K562 (cell line): ENCODE data around the gene FNBP1. TPM values are rescaled to one million over a fixed set of nuclear protein-coding genes. Genes with fewer than 3 reads are reported as not detected.

Experiments
- ATAC-seq: fragments of 200-7000 bp; cut with Tn5 transposase; 3 replicates; pipeline ENCODE4 v1.9.1; 2020; ENCODE audit warnings: moderate library complexity
- BruUV-seq: library from RNA; stranded (reverse); fragments of 400-500 nt; replicated peaks from 2 replicates; lab custom pipeline; 2021; lab: Mats Ljungman, UMichigan
- CTCF ChIA-PET: fragments of 300-600 bp; formaldehyde crosslinking; extraction: SDS; loops from one replicate; lab custom pipeline; 2021; ENCODE audit warnings: low intra/inter-chr PET ratio; lab: Yijun Ruan, JAX
- POLR2A ChIA-PET: fragments of 300-600, 350-650 bp; sonication (Branson Sonifier 250); formaldehyde crosslinking; extraction: SDS; loops from one replicate; lab custom pipeline; 2021; ENCODE audit warnings: antibody characterized with exemption, inconsistent platforms; lab: Yijun Ruan, JAX
- DNase-seq, 4 experiments: peaks; one replicate each; pipeline versions ENCODE4 v3.0.0 to v3.0.0-alpha.2; 2011 to 2018; ENCODE audit warnings: low spot score in 3 of 4, mixed read lengths in 3 of 4; ENCODE audit errors: extremely low read depth in 1 of 4
- FAIRE-seq: peaks from 2 replicates; lab custom pipeline; 2011; peaks lifted over from hg19 to GRCh38; lab: Jason Lieb, UNC
- H2AFZ ChIP-seq: 2 replicates; pipeline ENCODE4 v1.6.0; 2011; ENCODE audit warnings: low read depth, low read length, control low read depth, inconsistent platforms
- H3K27ac ChIP-seq: fragments of 200-600 bp; 3 replicates; pipeline ENCODE4 v1.8.0; 2011; ENCODE audit warnings: low read depth, mild to moderate bottlenecking, control low read depth, inconsistent platforms, low read length, moderate library complexity, mixed read lengths; ENCODE audit errors: extremely low read depth
- H3K27me3 ChIP-seq, 2 experiments: fragments of 300-600 bp in 1 of 2; 2 replicates in 1 of 2; 3 replicates in 1 of 2; pipeline versions ENCODE4 v1.6.0 to v1.8.0; 2011; ENCODE audit warnings: inconsistent platforms in 2 of 2, low read length in 2 of 2, mild to moderate bottlenecking in 1 of 2, mixed read lengths in 1 of 2, moderate library complexity in 1 of 2; ENCODE audit not compliant: control insufficient read depth in 2 of 2, insufficient read depth in 2 of 2
- H3K36me3 ChIP-seq: fragments of 300-600 bp; 3 replicates; pipeline ENCODE4 v1.8.0; 2011; ENCODE audit warnings: mild to moderate bottlenecking, low read length, inconsistent platforms; ENCODE audit not compliant: control insufficient read depth, insufficient read depth
- H3K4me1 ChIP-seq, 2 experiments: fragments of 200-600 bp in 1 of 2; replicated peaks in 1 of 2; 2 replicates in 1 of 2; 3 replicates in 1 of 2; pipeline versions ENCODE4 v1.5.1 to v1.8.0; 2011; ENCODE audit warnings: inconsistent platforms in 2 of 2, low read length in 2 of 2, mild to moderate bottlenecking in 1 of 2, mixed read lengths in 1 of 2, moderate library complexity in 1 of 2; ENCODE audit not compliant: control insufficient read depth in 2 of 2, insufficient read depth in 2 of 2
- H3K4me2 ChIP-seq: 2 replicates; pipeline ENCODE4 v1.6.1; 2011; ENCODE audit warnings: low read length, control low read depth, inconsistent platforms, mixed read lengths; ENCODE audit not compliant: insufficient read depth
- H3K4me3 ChIP-seq: fragments of 200-600 bp; sonication (generic), shearing (Covaris generic); 2 replicates; pipeline ENCODE4 v1.5.1; 2016; ENCODE audit warnings: control low read depth, inconsistent platforms
- H3K79me2 ChIP-seq: fragments of 200-600 bp; 3 replicates; pipeline ENCODE4 v1.8.0; 2011; ENCODE audit warnings: low read length, inconsistent platforms; ENCODE audit not compliant: control insufficient read depth, insufficient read depth
- H3K9ac ChIP-seq, 2 experiments: 2 replicates each; pipeline versions ENCODE4 v1.6.0 to v1.6.1; 2011; ENCODE audit warnings: low read depth in 2 of 2, low read length in 2 of 2, control low read depth in 1 of 2, inconsistent platforms in 1 of 2, mild to moderate bottlenecking in 1 of 2, mixed read lengths in 1 of 2; ENCODE audit not compliant: insufficient read depth in 1 of 2
- H3K9me1 ChIP-seq: one replicate; pipeline ENCODE4 v1.6.0; 2011; ENCODE audit warnings: inconsistent platforms, mild to moderate bottlenecking, low read length, moderate library complexity; ENCODE audit not compliant: control insufficient read depth, insufficient read depth
- H3K9me3 ChIP-seq: replicated peaks from 2 replicates; pipeline ENCODE4 v1.5.1; 2011; ENCODE audit warnings: low read depth, low read length, inconsistent platforms; ENCODE audit not compliant: control insufficient read depth, insufficient read depth
- H4K20me1 ChIP-seq: replicated peaks from 2 replicates; pipeline ENCODE4 v1.6.1; 2011; ENCODE audit warnings: low read length, inconsistent platforms, mixed read lengths; ENCODE audit not compliant: control insufficient read depth, insufficient read depth
- BCL6 ChIP-seq: fragments of 250-450 bp; sonication (Bioruptor Pico); IDR thresholded peaks from 2 replicates; pipeline ENCODE4 v1.4.0; 2020
- BHLHE40 ChIP-seq: IDR thresholded peaks from 2 replicates; pipeline ENCODE4 v1.6.1; 2011; ENCODE audit warnings: low read length, improper control_type of control experiment
- CBX2 ChIP-seq: fragments of 200-600 bp; sonication (generic); IDR thresholded peaks from one replicate; pipeline ENCODE4 v1.6.1; 2012; ENCODE audit warnings: mild to moderate bottlenecking, low read length, inconsistent platforms; ENCODE audit not compliant: insufficient read depth, poor library complexity, severe bottlenecking
- CGGBP1 ChIP-seq: fragments of 250-450 bp; sonication (Bioruptor Pico); IDR thresholded peaks from 2 replicates; pipeline ENCODE4 v1.9.0; 2021; ENCODE audit warnings: mild to moderate bottlenecking
- GABPA ChIP-seq: fragments of 200-800 bp; sonication (Bioruptor generic); conservative IDR thresholded peaks from 2 replicates; pipeline ENCODE4 v1.6.1; 2016; ENCODE audit warnings: low read depth, missing genetic modification characterization, missing compliant biosample characterization
- GTF2A2 ChIP-seq: IDR thresholded peaks from 2 replicates; pipeline ENCODE4 v1.6.1; 2016; ENCODE audit warnings: mild to moderate bottlenecking, missing genetic modification characterization, missing compliant biosample characterization
- HNRNPL ChIP-seq: fragments of 200-400 bp; formaldehyde crosslinking; IDR thresholded peaks from 2 replicates; pipeline ENCODE4 v1.6.1; 2017; ENCODE audit warnings: low read depth, mild to moderate bottlenecking, low read length
- MYNN ChIP-seq, 2 experiments: sonication (generic); formaldehyde crosslinking in 1 of 2; IDR thresholded peaks; 2 replicates each; pipeline versions ENCODE4 v1.5.0 to v1.6.1; 2016 to 2020; ENCODE audit warnings: antibody characterized with exemption in 1 of 2, missing genetic modification reagents in 1 of 2
- POLR2AphosphoS2 ChIP-seq: IDR thresholded peaks from 2 replicates; pipeline ENCODE4 v1.6.1; 2012; ENCODE audit warnings: low read length, improper control_type of control experiment
- RAD21 ChIP-seq, 2 experiments: fragments of 250-450 bp in 1 of 2; fragments of 450-650 bp in 1 of 2; sonication (Bioruptor Pico) in 1 of 2; formaldehyde crosslinking in 1 of 2; IDR thresholded peaks in 1 of 2; conservative IDR thresholded peaks in 1 of 2; 2 replicates each; pipeline versions ENCODE4 v1.4.0 to v1.8.0; 2020 to 2022; ENCODE audit warnings: mild to moderate bottlenecking in 2 of 2, moderate library complexity in 1 of 2
- ZNF12 ChIP-seq: sonication (generic); formaldehyde crosslinking; IDR thresholded peaks from 2 replicates; pipeline ENCODE4 v1.4.0; 2020; ENCODE audit warnings: mild to moderate bottlenecking, missing genetic modification reagents
- ZNF133 ChIP-seq: fragments of 250-450 bp; sonication (Bioruptor Pico); IDR thresholded peaks from 2 replicates; pipeline ENCODE4 v1.4.0; 2020; ENCODE audit warnings: mild to moderate bottlenecking
- ZNF143 ChIP-seq: sonication (generic); formaldehyde crosslinking; IDR thresholded peaks from 2 replicates; pipeline ENCODE4 v1.9.0; 2022; ENCODE audit warnings: mild to moderate bottlenecking, missing genetic modification reagents
- ZNF217 ChIP-seq: sonication (generic); formaldehyde crosslinking; IDR thresholded peaks from 2 replicates; pipeline ENCODE4 v1.8.0; 2022; ENCODE audit warnings: mild to moderate bottlenecking, missing genetic modification reagents
- ZNF644 ChIP-seq: fragments of 200-800 bp; sonication (Bioruptor generic); IDR thresholded peaks from 2 replicates; pipeline ENCODE4 v1.6.1; 2016; ENCODE audit warnings: low read depth, missing genetic modification characterization, missing compliant biosample characterization
- WGBS: fragments of 100-300 bp; shearing (Covaris generic); methylation state at CpG from one replicate; pipeline ENCODE4 v1.1.6; 2016; ENCODE audit warnings: low coverage, mixed read lengths; ENCODE audit not compliant: insufficient coverage; ENCODE audit errors: missing lambda C conversion rate; 5-methylcytosine and 5-hydroxymethylcytosine counted together
- in situ Hi-C: fragments of 300-500 bp; cut with MboI; formaldehyde crosslinking; loops from 4 replicates; pipeline ENCODE4 v1.15.0; 2018; ENCODE audit warnings: inconsistent platforms, mixed read lengths
- intact Hi-C: fragments of 100-400 bp; cut with micrococcal nuclease; formaldehyde crosslinking; loops from 2 replicates; pipeline ENCODE4 v1.14.2; 2022
- polyA plus RNA-seq, 8 experiments: library from polyadenylated mRNA; depleted of rRNA in 4 of 8; stranded (reverse) in 5 of 8; unstranded in 3 of 8; fragments of >200 nt; fragmentation: Nextera tagmentation in 2 of 8; fragmentation: Illumina TruSeq in 1 of 8; extraction: Ambion mirVana in 2 of 8; extraction: Trizol in 1 of 8; gene quantifications; 2 replicates each; pipeline versions ENCODE4 v1.2.1 to v1.2.3, GENCODE V29; 2011 to 2014; ENCODE audit warnings: inconsistent platforms in 1 of 8, missing spikeins in 1 of 8
- total RNA-seq, 7 experiments: library from RNA; depleted of rRNA in 6 of 7; stranded (reverse); fragments of >200 nt in 6 of 7; fragmentation: Illumina TruSeq in 2 of 7; extraction: Trizol in 2 of 7; gene quantifications; 2 replicates each; pipeline versions ENCODE4 v1.2.1 to v1.2.3, GENCODE V29; 2011 to 2021; ENCODE audit warnings: low replicate concordance in 1 of 7
- TF ChIP-seq, protein P1 (sequence below): fragments of 450-650 bp; formaldehyde crosslinking; IDR thresholded peaks from 2 replicates; pipeline ENCODE4 v1.4.0; 2020; ENCODE audit warnings: mild to moderate bottlenecking, moderate library complexity

The FNBP1 gene
- total and polyA plus RNA-seq, 9 of the 15 experiments (the other 6 are each of a cell fraction or from before 2014, with no cell fraction given) = 1.8 to 14.9 (median 7.6) TPM

- Histone ChIP-seq H2AFZ (peak overlapping the region; percentile 57), H3K4me3 (no peak overlapping the region), H3K27ac (no peak overlapping the region), H3K79me2 (no peaks in the 10 kb centered on the region), H4K20me1 (no peaks in the 10 kb centered on the region), H3K9ac (no peak overlapping the region), H3K36me3 (no peaks in the 10 kb centered on the region), H3K9me1 (no peaks in the 10 kb centered on the region), H3K4me2 (no peak overlapping the region), H3K27me3 (no peaks in the 10 kb centered on the region), H3K4me1 (peaks cover 4 to 31% of the 10 kb centered on the region in 2 experiments; a peak in 4 of 5 replicates), H3K9me3 (no peaks in the 10 kb centered on the region)
- ChIA-PET CTCF (interaction anchor here (0.6 kb wide), 1 partner anchor 23 kb away, joined by 3 read pairs; no protein-coding TSS in a partner anchor), POLR2A (interaction anchor here (1.2 kb wide), 1 partner anchor 42 kb away, joined by 3 read pairs; no protein-coding TSS in a partner anchor)
- BruUV-seq = no TSS peak
- intact Hi-C loops = no loop called here
- no peak for TF ChIP-seq RAD21 (CRISPR knock-in tag; conservative IDR thresholded peaks at IDR 0.05 in 1 of 2, IDR thresholded peaks at IDR 0.05 in 1 of 2)
- TF ChIP-seq GABPA = no peak
- TF ChIP-seq ZNF143 (CRISPR knock-in tag) = no peak
- TF ChIP-seq BHLHE40 = no peak
- no peak for TF ChIP-seq HNRNPL
- no peak for TF ChIP-seq ZNF12 (CRISPR knock-in tag)
- TF ChIP-seq CBX2 = no peak
- no peak for TF ChIP-seq MYNN (IDR thresholded peaks at IDR 0.05)
- no peak for TF ChIP-seq MYNN (CRISPR knock-in tag; IDR thresholded peaks at IDR 0.05)
- TF ChIP-seq ZNF133 (CRISPR knock-in tag) = no peak
- no peak for TF ChIP-seq GTF2A2
- no peak for TF ChIP-seq CGGBP1 (CRISPR knock-in tag)
- no peak for TF ChIP-seq ZNF217 (CRISPR knock-in tag)
- no peak for TF ChIP-seq POLR2AphosphoS2
- no peak for TF ChIP-seq BCL6 (CRISPR knock-in tag)
- TF ChIP-seq ZNF644 (tag) = no peak
- TF ChIP-seq, protein P1, sequence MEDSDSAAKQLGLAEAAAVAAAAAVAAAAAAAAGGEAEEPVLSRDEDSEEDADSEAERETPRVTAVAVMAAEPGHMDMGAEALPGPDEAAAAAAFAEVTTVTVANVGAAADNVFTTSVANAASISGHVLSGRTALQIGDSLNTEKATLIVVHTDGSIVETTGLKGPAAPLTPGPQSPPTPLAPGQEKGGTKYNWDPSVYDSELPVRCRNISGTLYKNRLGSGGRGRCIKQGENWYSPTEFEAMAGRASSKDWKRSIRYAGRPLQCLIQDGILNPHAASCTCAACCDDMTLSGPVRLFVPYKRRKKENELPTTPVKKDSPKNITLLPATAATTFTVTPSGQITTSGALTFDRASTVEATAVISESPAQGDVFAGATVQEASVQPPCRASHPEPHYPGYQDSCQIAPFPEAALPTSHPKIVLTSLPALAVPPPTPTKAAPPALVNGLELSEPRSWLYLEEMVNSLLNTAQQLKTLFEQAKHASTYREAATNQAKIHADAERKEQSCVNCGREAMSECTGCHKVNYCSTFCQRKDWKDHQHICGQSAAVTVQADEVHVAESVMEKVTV (CRISPR knock-in tag) = no peak
- WGBS = 56% methylated on average over 5 of the region's 5 CpGs
- DNase-seq (no peak), FAIRE-seq (no peak), ATAC-seq (no peak)
- in situ Hi-C loops = no loop called here
Measured at GRCh38 chr9:129934780-129935179, 108.2 kb downstream of the FNBP1 start.
